Measurements from ENCODE around the gene LBR. TPM values are rescaled to one million over a fixed set of nuclear protein-coding genes. Genes with fewer than 3 reads are reported as not detected.

The LBR gene
- total RNA-seq, 1 experiment from 2014 or later = 60.9 TPM

GRCh38 chr1:225471109-225471452, 43.2 kb upstream of the LBR start:
- DNase-seq = no peak
- H2AK5ac ChIP-seq (ENCODE audit: insufficient read length, low read length) = no peak overlapping the region
- no peak overlapping the region for H3K18ac ChIP-seq (ENCODE audit: insufficient read length, low read depth, low read length)
- peaks cover 11 to 14% of the 10 kb centered on the region in 2 experiments for H3K4me1 Mint-ChIP-seq
- no peak overlapping the region for H3K4me3 Mint-ChIP-seq
- H3K56ac ChIP-seq (ENCODE audit: insufficient read length, low read depth, low read length) = no peak overlapping the region
- H3K27ac ChIP-seq (ENCODE audit: insufficient read length, low read depth, low read length) = no peak overlapping the region
- H4K20me1 ChIP-seq (ENCODE audit: control insufficient read depth, insufficient read depth, insufficient read length) = no peaks in the 10 kb centered on the region
- H3K14ac ChIP-seq (ENCODE audit: insufficient read depth, low read length) = no peak overlapping the region
- H4K91ac ChIP-seq (ENCODE audit: insufficient read length, low read depth, low read length) = no peak overlapping the region
- H3K27me3 Mint-ChIP-seq (ENCODE audit: low read depth) = peaks cover 14% of the 10 kb centered on the region
- no CpG with 5 or more reads among the region's 8 CpGs for WGBS (ENCODE audit: extremely low coverage, insufficient read length, low lambda C conversion rate)
- H3T11ph ChIP-seq (ENCODE audit: low read length) = no peak overlapping the region
- no peak overlapping the region for H3K23ac ChIP-seq (ENCODE audit: insufficient read length, low read depth, low read length)
- H2BK15ac ChIP-seq (ENCODE audit: low read depth, low read length) = no peak overlapping the region
- H3K79me2 ChIP-seq (ENCODE audit: insufficient read depth, low read length) = no peaks in the 10 kb centered on the region
- no peaks in the 10 kb centered on the region for H3K23me2 ChIP-seq (ENCODE audit: insufficient read length, low read depth, low read length, poor library complexity, severe bottlenecking)
- H3K4me2 ChIP-seq (ENCODE audit: insufficient read depth, insufficient read length, low read length) = no peak overlapping the region
- H3K9me3 ChIP-seq (ENCODE audit: control insufficient read depth, low read depth, low read length) = no peaks in the 10 kb centered on the region
- H3K27ac Mint-ChIP-seq = peak overlapping the region in 1 of 3 experiments; percentile 17; a peak in 1 of 7 replicates
- H3K4ac ChIP-seq (ENCODE audit: low read depth, low read length) = no peak overlapping the region
- H3K36me3 Mint-ChIP-seq (ENCODE audit: insufficient read depth in 1 of 3, low read depth in 3 of 3) = no peaks in the 10 kb centered on the region
- no peak overlapping the region for H4K8ac ChIP-seq (replicated peaks; ENCODE audit: insufficient read length, low read depth, low read length)
- no peaks in the 10 kb centered on the region; a peak in 1 of 5 replicates for H3K9me3 Mint-ChIP-seq
- H2BK20ac ChIP-seq (ENCODE audit: low read depth, low read length, poor library complexity, severe bottlenecking) = no peak overlapping the region
- no peak overlapping the region for H4K5ac ChIP-seq (ENCODE audit: insufficient read length, low read depth, low read length)
- H2AFZ ChIP-seq (ENCODE audit: low read length) = no peak overlapping the region
- H2BK120ac ChIP-seq (ENCODE audit: low read depth, low read length, poor library complexity, severe bottlenecking) = no peak overlapping the region
- no peak overlapping the region for H2BK5ac ChIP-seq (ENCODE audit: insufficient read length, low read length)
- no peaks in the 10 kb centered on the region for H3K4me1 ChIP-seq (ENCODE audit: insufficient read depth, low read length)
- H2BK12ac ChIP-seq (ENCODE audit: insufficient read length, low read depth, low read length) = no peak overlapping the region
- no peaks in the 10 kb centered on the region for H3K27me3 ChIP-seq (ENCODE audit: insufficient read depth, low read length)
- no peaks in the 10 kb centered on the region for H3K79me1 ChIP-seq (ENCODE audit: insufficient read depth, low read depth, low read length, poor library complexity, severe bottlenecking)
- TF ChIP-seq CTCF (conservative IDR thresholded peaks at IDR 0.05) = no peak
- no peak overlapping the region for H3K9ac ChIP-seq (ENCODE audit: extremely low read depth, insufficient read length, low read length)
